ENCODE measurements around the gene CASQ2. TPM values are rescaled to one million over a fixed set of nuclear protein-coding genes. Genes with fewer than 3 reads are reported as not detected.
A peak's percentile ranks its signal among the peaks of the same experiment; 100 is the strongest.

The CASQ2 gene
- 10 to 100 TPM in 1 of 5 donors, 1 to 10 TPM in 1, under 1 TPM in 3; 0.46 to 13.8 (median 0.79) TPM for polyA plus RNA-seq (ENCODE audit: insufficient read depth in 1 of 5, insufficient read length in 5 of 5, low replicate concordance in 1 of 5)
- long read RNA-seq, donor 1: 0 reads
- long read RNA-seq, donor 2, partial matches to known transcripts: 0 of 1 reads
- long read RNA-seq, donor 2, other reads (novel, unspliced or antisense): 0 of 1 reads
- long read RNA-seq, donor 3: 0 reads
- long read RNA-seq, donor 4: 0 reads
- long read RNA-seq, donor 5: 0 reads
- long read RNA-seq, donor 6: 0 reads
- long read RNA-seq, donor 7: 0 reads
- long read RNA-seq, donor 8: 0 reads

DNA sequence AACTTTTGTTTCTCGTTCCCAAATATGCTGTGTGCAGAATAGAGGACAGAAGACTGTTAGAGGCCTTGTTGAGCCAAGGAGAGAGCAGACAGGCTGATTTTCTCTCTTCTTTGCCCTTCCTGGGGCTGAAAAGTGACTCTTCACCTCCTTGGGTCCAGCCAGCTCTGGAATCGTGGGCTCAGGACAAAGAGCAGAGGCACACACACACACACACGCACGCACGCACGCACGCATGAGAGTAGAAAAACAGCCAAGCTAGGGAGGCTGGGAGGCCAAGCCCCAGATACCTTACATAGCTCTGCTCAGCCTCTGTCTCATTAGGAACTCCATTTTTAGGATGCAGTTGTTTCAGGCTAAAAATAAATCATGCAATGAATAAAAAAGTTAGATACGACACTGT is at the start of gene CASQ2:
CASQ2 (minus strand) TSS at position 166 of the 400 bp plus-strand sequence. CDS start 173 bp downstream, outside the sequence.
- DNase-seq: no peak

- DNase-seq: no peak
Observed at GRCh38 chr1:115815694-115816093, 47.2 kb upstream of the CASQ2 start.

DNA sequence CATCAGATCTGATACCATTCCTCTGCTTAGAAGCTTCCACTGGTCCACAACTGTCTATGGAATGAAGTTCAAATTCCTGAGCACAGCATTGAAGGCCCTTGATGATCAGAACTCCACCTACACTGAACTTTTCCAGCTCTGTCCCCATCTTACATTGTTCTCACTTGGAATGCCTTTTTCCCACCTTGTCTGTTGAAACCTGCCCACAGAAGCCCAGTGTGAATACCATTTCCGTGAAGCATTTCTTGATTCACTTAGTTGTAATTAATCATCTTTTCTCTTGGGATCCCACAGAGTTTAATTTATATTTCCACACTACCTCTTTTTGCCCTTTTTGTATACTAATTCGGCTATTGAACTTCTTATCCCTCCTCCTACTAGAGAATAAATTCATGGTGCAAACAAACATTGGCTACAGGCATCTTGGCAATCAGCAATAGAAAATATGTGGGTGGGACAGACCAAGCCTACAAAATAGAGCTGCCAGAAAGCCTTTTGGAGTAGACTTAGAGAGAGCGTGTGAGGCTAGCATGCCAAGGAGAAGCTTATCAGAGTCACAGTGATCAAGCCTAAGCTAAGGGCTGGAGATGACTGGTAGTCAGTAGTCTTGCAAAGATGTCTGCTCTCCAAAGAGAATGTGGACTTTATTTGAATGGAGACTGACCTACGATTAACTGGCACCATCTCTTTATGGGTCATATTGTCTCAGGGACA is 46.3 kb upstream of the CASQ2 start:
- no peak for DNase-seq

DNA sequence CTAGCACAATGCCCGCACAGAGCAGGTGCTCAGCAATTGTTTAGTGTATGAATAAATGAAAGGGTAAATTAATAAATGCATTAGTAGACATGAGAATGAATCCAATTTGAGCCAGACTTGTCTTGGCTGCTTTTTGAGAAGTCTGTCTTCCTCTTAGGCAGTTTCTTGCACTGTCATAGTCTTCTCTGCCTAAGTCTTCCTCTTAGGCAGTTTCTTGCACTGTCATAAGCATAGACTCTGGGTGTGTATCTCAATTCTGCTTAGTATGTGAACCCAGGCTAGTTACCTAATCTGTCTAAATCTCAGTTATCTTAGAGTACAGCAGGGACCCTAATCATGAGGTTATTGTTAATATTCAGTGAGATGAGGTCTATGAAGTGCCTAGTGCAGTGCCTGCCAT is 45.2 kb upstream of the CASQ2 start:
- no peak for DNase-seq

DNA sequence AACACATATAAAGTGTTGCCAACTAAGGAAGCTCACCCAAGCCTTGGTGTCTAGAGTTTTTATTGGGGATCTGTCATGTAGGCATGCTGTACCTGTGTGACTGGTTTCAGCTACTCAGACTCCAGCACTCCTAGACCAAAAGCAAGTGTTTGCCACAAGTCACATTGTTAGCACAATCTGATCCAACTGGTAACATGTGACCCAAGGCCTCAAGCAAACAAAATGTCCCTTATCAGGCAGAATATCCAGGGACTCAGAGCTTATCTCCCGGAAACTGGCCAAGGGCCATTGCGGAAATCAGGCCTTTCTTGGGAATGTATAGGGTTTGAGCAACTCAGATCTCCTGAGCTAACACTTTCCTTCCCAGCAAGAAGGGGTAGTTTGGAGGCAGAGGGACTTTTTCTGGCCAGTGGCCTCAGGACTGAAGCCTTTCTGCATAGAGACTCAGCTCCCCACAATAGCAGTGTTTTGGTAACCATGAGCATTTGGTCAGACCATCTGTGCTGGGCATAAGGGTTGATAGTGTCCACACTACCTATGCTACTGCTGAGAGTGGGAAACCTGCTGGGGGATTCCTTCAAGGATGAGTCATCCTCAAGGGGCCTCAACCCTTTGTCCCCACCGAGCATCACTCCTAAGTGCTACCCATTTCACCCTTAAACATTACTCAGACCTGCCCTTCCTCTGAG is 42.8 kb upstream of the CASQ2 start:
- peak in 1 of 2 donors; percentile 14 for DNase-seq

DNA sequence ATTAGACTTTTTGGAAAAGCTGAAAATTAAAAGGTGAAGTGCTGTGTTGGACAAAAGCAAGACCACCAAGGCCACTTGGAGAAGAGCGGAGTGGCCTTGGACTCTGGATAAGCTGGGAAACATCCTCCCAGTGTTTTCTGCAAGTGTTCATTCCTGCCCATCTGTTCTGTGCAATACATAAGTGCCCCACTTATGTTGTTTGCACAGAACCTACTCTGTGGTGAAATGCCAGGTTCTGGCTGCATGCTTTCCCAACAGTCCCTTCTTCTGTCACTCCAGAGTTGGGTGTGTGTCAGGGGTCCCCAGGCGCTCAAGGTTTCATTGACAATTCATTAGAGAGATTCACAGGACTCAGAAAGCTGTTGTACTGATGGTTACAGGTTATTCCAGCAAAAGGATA is 42.1 kb upstream of the CASQ2 start:
- DNase-seq: no peak

- DNase-seq: no peak
Observed at GRCh38 chr1:115809847-115810246, 41.3 kb upstream of the CASQ2 start.

GRCh38 chr1:115809076-115809475 is 40.6 kb upstream of the CASQ2 start:
- DNase-seq: no peak

DNA sequence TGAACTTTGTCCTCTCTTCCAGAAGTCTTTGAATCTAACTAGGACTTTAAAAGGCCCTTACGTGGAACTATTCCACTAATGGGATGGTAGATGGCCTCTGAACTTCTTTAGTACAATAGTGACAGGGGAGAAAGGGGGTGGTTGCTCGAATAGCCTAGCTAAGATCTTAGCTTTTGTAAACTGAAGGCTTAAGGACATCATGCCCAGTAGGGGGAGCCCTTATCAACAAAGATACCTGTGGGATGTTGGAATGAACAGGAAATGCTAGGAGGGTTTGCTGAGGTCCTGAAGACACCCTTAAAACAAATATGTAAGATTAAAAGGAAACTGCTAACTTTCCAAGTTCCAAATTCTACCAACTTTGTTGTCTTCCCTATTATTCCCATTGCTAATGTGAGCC is 39.2 kb upstream of the CASQ2 start:
- DNase-seq: peak; percentile 32 to 47

- no peak for DNase-seq
Observed at GRCh38 chr1:115805597-115805996, 37.1 kb upstream of the CASQ2 start.

GRCh38 chr1:115802416-115802815 is 33.9 kb upstream of the CASQ2 start:
- no peak for DNase-seq

GRCh38 chr1:115797486-115797885 is 29.0 kb upstream of the CASQ2 start:
- DNase-seq: no peak

DNA sequence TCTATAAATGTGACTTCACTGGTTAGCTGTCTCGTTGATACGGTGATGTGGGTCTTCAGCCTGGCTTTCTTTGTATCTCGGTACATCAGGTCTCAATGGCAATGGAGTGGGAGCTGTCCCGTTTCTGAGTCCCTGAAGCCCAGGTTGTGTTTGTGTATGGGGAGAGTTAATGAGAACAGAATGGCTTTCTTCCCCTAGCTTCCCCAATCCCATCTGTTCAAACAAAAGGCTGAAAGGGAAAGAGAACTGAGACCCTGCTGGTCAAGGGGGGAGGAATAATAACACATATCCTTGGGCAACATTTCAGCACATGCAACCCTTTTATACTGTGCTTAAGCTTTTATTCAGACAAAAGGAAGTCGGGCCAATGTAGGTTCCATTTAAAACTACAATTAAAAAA is 28.4 kb upstream of the CASQ2 start:
- no peak for DNase-seq

GRCh38 chr1:115796036-115796435 is 27.5 kb upstream of the CASQ2 start:
- DNase-seq: no peak

DNA sequence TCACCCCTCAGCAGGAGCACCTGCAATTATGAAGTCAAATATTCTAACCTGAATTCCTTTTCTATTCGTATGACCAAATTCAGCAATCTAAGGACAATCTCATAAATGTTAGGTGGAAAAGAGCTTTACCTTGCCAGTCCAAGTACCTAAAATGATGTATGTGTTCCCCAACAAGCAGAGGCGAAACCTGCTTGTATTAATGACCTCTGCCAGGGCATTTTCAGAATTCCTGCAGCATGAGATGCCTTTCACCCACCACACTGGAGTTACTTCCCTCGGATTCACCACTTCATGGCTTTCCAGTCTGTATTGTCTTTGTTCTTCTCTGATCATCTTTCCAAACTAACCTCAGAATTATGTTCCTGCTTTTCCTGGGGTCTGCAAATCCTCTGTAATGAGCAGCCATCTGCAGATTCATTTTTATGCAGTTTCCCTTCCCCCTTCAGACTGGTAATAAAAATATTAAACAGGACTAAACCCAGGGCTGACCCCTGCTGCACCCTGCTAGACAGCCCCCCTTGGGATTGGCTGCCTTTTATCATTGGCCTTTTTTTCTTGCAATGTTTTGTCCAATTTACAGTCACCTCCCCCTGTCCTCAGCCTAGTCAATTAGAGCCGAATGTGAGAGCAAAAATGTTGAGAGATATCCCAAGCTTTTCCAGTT is 26.6 kb upstream of the CASQ2 start:
- DNase-seq: no peak

GRCh38 chr1:115793162-115793561 is 24.6 kb upstream of the CASQ2 start:
- DNase-seq: no peak

DNA sequence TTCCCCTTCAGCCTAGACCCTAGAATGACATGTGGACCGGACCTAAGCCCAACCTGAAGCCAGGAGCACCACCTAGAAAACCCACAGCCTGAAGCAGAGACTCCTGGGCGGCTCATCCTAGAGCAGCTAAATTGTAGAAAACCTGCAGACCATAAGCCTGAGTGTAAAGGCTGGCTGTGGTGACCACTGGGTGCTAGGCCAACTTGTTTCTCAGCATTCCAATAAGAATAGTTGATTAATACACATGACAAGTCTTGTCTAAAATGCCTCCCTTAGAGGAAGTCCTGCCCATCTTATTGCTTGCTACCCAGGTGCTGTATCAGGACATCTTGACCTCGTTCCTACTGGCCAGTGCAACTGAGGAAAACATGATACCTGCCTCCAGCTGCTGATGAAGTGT is 23.3 kb upstream of the CASQ2 start:
- no peak for DNase-seq

- DNase-seq: no peak
Observed at GRCh38 chr1:115790846-115791245, 22.3 kb upstream of the CASQ2 start.

GRCh38 chr1:115790356-115790755 is 21.8 kb upstream of the CASQ2 start:
- no peak for DNase-seq

DNA sequence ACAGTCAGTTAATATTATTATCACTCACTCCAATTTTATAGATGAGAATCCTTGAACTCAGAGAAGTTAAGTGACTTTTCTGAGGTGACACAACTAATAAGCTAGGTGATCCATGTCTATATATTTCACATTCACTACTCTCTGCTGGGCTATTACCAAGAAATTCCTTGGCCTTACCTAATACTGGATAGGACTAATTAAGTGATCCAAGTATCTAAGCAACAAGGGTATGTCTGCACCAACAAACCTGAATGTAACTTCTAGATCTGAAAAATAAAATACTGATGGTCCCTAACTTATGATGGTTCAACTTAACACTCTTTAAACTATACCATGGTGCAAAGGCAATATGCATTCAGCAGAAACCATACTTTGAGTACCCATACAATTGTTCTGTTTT is 14.8 kb upstream of the CASQ2 start:
- no peak for DNase-seq

DNA sequence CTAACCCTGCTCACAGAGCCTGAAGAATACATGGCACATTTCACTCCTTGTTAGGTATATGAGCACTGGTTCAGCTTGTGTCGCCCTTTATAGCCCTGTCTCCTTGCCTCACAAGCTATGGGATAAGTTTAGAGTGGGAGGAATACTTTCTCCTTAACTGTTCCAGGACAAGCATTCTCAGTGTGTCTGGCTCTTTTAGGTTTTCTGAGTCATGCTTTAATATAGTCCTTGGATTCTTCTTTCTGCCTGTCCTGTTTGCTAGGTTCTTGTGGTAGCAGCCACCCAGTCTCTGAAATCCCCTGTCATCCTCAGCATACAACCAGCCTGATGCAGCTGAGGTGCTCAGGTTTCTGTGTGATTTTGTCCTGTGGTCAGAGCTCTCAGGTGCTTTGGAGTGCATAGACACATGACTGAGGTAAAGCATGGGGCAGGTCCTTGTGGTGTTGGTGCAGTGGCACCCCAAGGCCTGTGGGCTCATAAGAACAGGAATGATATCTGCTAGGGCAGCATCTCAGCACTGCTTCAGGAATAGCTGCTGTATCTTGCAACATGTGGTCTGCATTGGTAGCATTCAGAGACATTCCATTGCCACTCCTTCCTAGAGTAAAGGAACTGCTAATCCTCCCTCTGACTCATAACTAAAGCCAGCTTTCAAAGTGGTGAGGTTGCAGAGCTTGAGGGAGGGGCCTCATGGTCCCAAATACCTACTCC is 14.2 kb upstream of the CASQ2 start:
- DNase-seq: no peak

GRCh38 chr1:115781851-115782250 is 13.3 kb upstream of the CASQ2 start:
- no peak for DNase-seq

Measured in right lung (tissue), 10 donors.